GM12875 (cell line): ENCODE data around the gene ACKR1.

Experiments used
- H3K4me3 ChIP-seq: one replicate; pipeline ENCODE4 v1.5.1; 2011; ENCODE audit warnings: low read depth, low read length, control low read depth
- TF ChIP-seq, protein P1 (sequence below): IDR thresholded peaks from 2 replicates; pipeline ENCODE4 v1.5.1; 2011; ENCODE audit warnings: low read depth, mild to moderate bottlenecking, control low read depth, inconsistent platforms, low read length, moderate library complexity, borderline replicate concordance; ENCODE audit not compliant: insufficient read depth

Gene ACKR1, protein sequence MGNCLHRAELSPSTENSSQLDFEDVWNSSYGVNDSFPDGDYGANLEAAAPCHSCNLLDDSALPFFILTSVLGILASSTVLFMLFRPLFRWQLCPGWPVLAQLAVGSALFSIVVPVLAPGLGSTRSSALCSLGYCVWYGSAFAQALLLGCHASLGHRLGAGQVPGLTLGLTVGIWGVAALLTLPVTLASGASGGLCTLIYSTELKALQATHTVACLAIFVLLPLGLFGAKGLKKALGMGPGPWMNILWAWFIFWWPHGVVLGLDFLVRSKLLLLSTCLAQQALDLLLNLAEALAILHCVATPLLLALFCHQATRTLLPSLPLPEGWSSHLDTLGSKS

DNA sequence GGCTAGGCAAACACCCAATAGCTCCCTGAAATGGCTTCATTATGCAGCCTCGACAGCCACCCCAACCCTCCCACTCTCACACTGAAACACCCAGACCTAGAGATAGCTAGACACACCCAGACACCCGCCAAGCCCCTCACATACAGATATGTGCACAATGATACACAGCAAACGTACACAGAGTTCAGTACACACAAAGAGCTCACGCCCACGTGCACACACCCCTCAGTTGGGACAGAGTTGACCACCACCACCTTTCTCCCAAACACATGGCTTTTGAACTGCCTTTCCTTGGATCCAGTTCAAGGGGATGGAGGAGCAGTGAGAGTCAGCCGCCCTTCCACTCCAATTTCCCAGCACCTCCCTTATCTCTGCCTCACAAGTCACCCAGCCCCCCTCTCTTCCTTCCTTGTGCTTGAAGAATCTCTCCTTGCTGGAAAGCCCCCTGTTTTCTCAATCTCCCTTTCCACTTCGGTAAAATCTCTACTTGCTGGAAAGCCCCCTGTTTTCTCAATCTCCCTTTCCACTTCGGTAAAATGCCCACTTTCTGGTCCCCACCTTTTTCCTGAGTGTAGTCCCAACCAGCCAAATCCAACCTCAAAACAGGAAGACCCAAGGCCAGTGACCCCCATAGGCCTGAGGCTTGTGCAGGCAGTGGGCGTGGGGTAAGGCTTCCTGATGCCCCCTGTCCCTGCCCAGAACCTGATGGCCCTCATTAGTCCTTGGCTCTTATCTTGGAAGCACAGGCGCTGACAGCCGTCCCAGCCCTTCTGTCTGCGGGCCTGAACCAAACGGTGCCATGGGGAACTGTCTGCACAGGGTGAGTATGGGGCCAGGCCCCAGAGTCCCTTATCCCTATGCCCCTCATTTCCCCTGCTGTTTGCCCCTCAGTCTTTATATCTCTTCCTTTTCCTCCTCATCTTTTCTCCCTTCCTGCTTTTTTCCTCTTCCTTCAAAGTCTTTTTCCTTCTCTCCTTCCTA is at the start of gene ACKR1:
ACKR1 (plus strand) TSS at position 715 of the 981 bp plus-strand sequence; CDS start at position 800, 85 bp downstream.
- TF ChIP-seq, protein P1, sequence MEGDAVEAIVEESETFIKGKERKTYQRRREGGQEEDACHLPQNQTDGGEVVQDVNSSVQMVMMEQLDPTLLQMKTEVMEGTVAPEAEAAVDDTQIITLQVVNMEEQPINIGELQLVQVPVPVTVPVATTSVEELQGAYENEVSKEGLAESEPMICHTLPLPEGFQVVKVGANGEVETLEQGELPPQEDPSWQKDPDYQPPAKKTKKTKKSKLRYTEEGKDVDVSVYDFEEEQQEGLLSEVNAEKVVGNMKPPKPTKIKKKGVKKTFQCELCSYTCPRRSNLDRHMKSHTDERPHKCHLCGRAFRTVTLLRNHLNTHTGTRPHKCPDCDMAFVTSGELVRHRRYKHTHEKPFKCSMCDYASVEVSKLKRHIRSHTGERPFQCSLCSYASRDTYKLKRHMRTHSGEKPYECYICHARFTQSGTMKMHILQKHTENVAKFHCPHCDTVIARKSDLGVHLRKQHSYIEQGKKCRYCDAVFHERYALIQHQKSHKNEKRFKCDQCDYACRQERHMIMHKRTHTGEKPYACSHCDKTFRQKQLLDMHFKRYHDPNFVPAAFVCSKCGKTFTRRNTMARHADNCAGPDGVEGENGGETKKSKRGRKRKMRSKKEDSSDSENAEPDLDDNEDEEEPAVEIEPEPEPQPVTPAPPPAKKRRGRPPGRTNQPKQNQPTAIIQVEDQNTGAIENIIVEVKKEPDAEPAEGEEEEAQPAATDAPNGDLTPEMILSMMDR = no peak
- no peak within 1 kb of the TSS for H3K4me3 ChIP-seq

DNA sequence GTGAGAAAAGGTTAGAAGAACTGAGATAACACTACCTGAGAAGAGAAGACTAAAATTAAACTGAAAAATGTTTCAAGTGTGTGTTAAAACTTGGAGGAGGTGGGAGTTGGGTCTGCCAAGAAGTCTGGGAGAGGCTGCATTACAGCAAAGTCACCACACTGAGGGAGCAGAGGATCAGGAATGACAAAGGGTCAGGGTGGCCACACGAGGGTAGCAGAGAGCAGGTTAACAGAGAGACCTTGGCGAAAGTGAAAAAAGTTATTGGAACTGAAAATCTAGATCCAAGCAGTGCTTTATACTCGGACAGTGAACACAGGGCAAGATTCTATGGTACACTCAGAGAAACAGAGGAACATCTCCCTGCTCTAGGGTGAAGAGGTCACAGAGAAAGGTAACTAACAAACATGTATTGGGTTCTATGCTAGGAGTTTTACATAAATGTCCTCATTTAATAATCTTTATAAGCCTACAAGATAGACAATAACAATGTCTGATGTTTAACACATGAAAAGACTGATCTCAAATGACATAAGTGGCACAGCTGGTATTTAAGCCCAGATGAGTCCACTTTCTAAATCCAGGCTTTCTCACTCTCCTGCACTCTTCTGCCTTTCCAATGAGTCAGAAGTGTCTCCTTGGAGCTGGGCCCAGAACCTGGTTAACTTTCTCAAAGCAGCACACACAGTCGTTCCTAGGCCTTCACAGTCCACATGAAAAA is 43.5 kb upstream of the ACKR1 start:
- TF ChIP-seq, protein P1 = peak; percentile 91
- H3K4me3 ChIP-seq = no peak overlapping the region

DNA sequence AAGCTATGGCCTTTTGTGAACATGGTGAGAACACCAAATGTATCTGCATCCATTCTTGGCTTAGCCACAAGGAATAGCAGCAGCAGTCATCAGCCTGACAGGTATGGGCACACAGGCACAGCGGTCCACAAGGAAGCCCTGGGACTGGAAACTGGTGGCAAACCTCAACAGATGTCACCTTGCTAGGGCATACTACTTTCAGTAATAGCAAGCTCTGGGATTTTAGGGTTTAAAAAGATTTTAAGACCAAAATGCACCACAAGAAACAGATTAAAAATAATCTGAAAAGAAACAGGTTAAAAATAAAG is 43.0 kb upstream of the ACKR1 start:
- TF ChIP-seq, protein P1 = no peak
- no peak overlapping the region for H3K4me3 ChIP-seq

DNA sequence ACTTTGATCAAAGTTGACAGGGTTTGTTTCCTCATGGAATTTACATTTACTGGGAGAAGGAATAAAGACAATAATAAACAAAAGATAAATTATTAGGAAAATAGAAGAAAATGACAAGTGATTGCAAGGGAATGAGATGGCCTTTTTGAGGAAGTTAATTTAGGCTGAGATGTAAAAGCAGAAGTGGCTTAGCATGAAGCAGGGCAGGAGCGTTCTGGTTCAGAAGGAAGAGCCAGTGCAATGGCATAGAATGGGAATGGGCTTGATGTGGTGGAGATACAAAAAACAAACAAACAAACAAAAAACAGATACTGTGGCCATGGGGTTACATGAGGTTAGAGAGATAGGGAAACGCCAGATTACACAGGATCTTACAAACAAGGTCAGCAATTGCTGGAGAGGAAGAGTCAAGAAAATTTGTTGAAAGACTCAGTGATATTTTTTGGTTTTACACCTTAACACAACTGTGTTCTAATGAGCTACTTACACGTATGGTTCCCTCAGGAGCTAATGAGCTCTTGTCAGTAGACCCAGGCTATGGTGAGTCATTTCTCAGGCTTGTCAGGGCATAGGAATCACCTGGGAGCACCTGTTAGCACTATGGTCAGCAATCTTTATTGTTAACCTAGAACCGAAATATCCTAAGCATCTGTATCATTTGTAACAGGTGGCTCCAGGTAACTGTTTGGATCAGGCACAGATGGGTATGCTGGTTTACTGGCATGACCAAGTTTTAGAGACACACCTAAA is 42.0 kb upstream of the ACKR1 start:
- TF ChIP-seq, protein P1 = no peak

DNA sequence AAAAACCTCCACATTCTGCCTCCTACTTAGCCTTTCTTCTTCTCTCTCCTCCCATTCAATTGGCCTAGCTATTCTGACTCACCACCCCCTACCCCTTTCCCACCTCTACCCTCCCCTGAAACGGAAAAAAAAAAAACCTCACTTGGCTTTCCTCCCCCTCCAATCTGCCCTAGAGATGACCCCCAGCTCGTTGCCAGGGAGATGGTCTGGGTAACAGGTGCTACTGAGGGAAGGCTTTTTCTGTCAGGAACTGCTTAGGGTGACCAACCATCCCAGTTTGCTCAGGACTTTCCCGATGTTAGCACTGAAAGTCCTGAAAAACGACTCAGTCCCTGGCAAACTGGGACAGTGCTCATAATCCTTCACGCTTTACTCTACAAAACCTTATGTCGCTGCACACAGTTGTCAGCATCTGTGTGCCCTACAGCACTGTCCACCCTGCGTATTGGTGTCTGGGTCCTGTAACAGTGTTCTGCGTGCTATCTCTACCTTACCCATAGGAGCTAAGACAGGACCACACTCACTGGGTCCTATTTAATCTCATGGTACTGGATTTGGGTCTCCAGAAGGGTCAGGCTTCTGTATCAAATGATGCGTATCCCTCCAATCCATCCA is 41.0 kb upstream of the ACKR1 start:
- H3K4me3 ChIP-seq = no peak overlapping the region
- TF ChIP-seq, protein P1 = no peak

More for the DNA sequence above, 42.0 kb upstream of the ACKR1 start:
- H3K4me3 ChIP-seq = no peak overlapping the region

DNA sequence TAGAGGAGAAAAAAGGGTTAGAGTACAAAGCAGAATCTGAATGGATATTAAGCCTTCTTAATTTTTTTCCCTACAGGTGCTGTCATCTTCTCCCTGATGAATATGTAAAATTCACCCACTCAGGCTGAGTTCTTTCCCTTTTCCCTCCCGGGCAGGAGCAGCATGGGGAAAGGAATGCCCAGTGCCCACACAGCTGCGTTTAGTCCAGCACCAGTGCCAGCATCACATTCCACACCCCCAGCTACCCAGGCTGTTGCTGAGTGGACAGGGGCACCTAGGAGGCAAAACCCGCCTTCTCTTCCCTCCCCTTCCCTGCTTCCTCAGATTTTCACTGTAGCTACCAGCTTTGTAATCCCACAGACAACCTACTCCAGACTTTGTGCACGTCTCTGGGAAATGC is 36.6 kb upstream of the ACKR1 start:
- TF ChIP-seq, protein P1 = no peak
- H3K4me3 ChIP-seq = no peak overlapping the region
